IMR-90 (cell line): ENCODE results near the gene FOSL2. TPM values are rescaled to one million over a fixed set of nuclear protein-coding genes. Genes with fewer than 3 reads are reported as not detected.
A peak's percentile ranks its signal among the peaks of the same experiment; 100 is the strongest.

ENCODE experiments used
- ATAC-seq: fragments of 200-7000 bp; cut with Tn5 transposase; 2 replicates; pipeline ENCODE4 v1.9.1; 2020; ENCODE audit warnings: low read depth, mild to moderate bottlenecking, moderate library complexity
- BruUV-seq: library from RNA; stranded (reverse); fragments of 400-500 nt; replicated peaks from 2 replicates; lab custom pipeline; 2021; lab: Mats Ljungman, UMichigan
- CTCF ChIA-PET: fragments of 300-600 bp; formaldehyde crosslinking; extraction: SDS; loops from one replicate; lab custom pipeline; 2021; ENCODE audit warnings: antibody characterized with exemption; lab: Yijun Ruan, JAX
- POLR2A ChIA-PET: fragments of 300-600 bp; sonication (Branson Sonifier 250); formaldehyde crosslinking; loops from one replicate; lab custom pipeline; 2022; ENCODE audit warnings: antibody characterized with exemption; ENCODE audit not compliant: unreplicated experiment; lab: Charles Lee
- DNase-seq: peaks from one replicate; pipeline ENCODE4 v3.0.0; 2013
- H2AFZ ChIP-seq: replicated peaks from 2 replicates; pipeline ENCODE3; 2013; ENCODE audit warnings: low read length, mild to moderate bottlenecking; ENCODE audit not compliant: poor library complexity
- H2AK5ac ChIP-seq: 2 replicates; pipeline ENCODE4 v1.6.1; 2013; ENCODE audit warnings: low read depth, low read length, inconsistent platforms
- H2AK9ac ChIP-seq: replicated peaks from 2 replicates; pipeline ENCODE3; 2013; ENCODE audit warnings: mild to moderate bottlenecking, low read depth, low read length, moderate library complexity; ENCODE audit not compliant: poor library complexity
- H2BK120ac ChIP-seq: 2 replicates; pipeline ENCODE4 v1.6.1; 2013; ENCODE audit warnings: low read depth, low read length, inconsistent platforms
- H2BK15ac ChIP-seq: 3 replicates; pipeline ENCODE4 v1.6.1; 2013; ENCODE audit warnings: low read depth, low read length, inconsistent platforms
- H2BK20ac ChIP-seq: 2 replicates; pipeline ENCODE4 v1.6.1; 2013; ENCODE audit warnings: low read depth, mild to moderate bottlenecking, inconsistent platforms, low read length, moderate library complexity
- H2BK5ac ChIP-seq: 2 replicates; pipeline ENCODE4 v1.6.1; 2013; ENCODE audit warnings: mild to moderate bottlenecking, low read depth, low read length, inconsistent platforms; ENCODE audit not compliant: poor library complexity, severe bottlenecking
- H3K14ac ChIP-seq: replicated peaks from 2 replicates; pipeline ENCODE4 v1.6.1; 2013; ENCODE audit warnings: low read depth, low read length, inconsistent platforms
- H3K18ac ChIP-seq: 2 replicates; pipeline ENCODE4 v1.6.1; 2013; ENCODE audit warnings: low read depth, low read length, control low read depth
- H3K23ac ChIP-seq: 2 replicates; pipeline ENCODE4 v1.6.1; 2013; ENCODE audit warnings: low read depth, low read length, inconsistent platforms
- H3K27ac ChIP-seq: 2 replicates; pipeline ENCODE4 v1.5.1; 2013; ENCODE audit warnings: mild to moderate bottlenecking, control low read depth, low read length; ENCODE audit not compliant: insufficient read depth
- H3K27me3 ChIP-seq: 2 replicates; pipeline ENCODE4 v1.6.1; 2013; ENCODE audit warnings: low read length; ENCODE audit not compliant: control insufficient read depth, insufficient read depth
- H3K36me3 ChIP-seq: 2 replicates; pipeline ENCODE4 v1.6.1; 2013; ENCODE audit warnings: low read length, mixed read lengths; ENCODE audit not compliant: control insufficient read depth, insufficient read depth
- H3K4ac ChIP-seq: 2 replicates; pipeline ENCODE4 v1.6.1; 2013; ENCODE audit warnings: low read depth, low read length, inconsistent platforms
- H3K4me1 ChIP-seq: 2 replicates; pipeline ENCODE4 v1.6.1; 2013; ENCODE audit warnings: low read length, mixed read lengths; ENCODE audit not compliant: control insufficient read depth, insufficient read depth
- H3K4me2 ChIP-seq: 2 replicates; pipeline ENCODE4 v1.6.1; 2013; ENCODE audit warnings: low read depth, mild to moderate bottlenecking, control low read depth, low read length, moderate library complexity
- H3K4me3 ChIP-seq: 2 replicates; pipeline ENCODE4 v1.5.1; 2013; ENCODE audit warnings: low read depth, mild to moderate bottlenecking, control low read depth, low read length, moderate library complexity; ENCODE audit not compliant: insufficient read depth
- H3K56ac ChIP-seq: 2 replicates; pipeline ENCODE4 v1.6.1; 2013; ENCODE audit warnings: low read length, inconsistent platforms; ENCODE audit not compliant: insufficient read depth; ENCODE audit errors: extremely low read depth
- H3K79me1 ChIP-seq, 2 experiments: 2 replicates each; pipeline ENCODE4 v1.6.1; 2013; ENCODE audit warnings: low read length in 2 of 2, inconsistent platforms in 1 of 2, low read depth in 1 of 2
- H3K9ac ChIP-seq: 2 replicates; pipeline ENCODE4 v1.6.1; 2013; ENCODE audit warnings: low read depth, low read length, control low read depth
- H3K9me1 ChIP-seq: 2 replicates; pipeline ENCODE4 v1.6.1; 2013; ENCODE audit warnings: low read length, inconsistent platforms; ENCODE audit not compliant: insufficient read depth
- H3K9me3 ChIP-seq: 2 replicates; pipeline ENCODE4 v1.6.1; 2013; ENCODE audit warnings: low read length; ENCODE audit not compliant: control insufficient read depth, insufficient read depth
- H4K20me1 ChIP-seq: 2 replicates; pipeline ENCODE4 v1.6.1; 2013; ENCODE audit warnings: low read length, inconsistent platforms; ENCODE audit not compliant: insufficient read depth
- H4K5ac ChIP-seq: 2 replicates; pipeline ENCODE4 v1.6.1; 2013; ENCODE audit warnings: mild to moderate bottlenecking, low read depth, low read length, control low read depth
- H4K8ac ChIP-seq, 2 experiments: 2 replicates each; pipeline ENCODE4 v1.6.1; 2013; ENCODE audit warnings: low read depth in 2 of 2, low read length in 2 of 2, control low read depth in 1 of 2, inconsistent platforms in 1 of 2
- H4K91ac ChIP-seq: 2 replicates; pipeline ENCODE4 v1.6.1; 2013; ENCODE audit warnings: low read depth, low read length, inconsistent platforms; ENCODE audit not compliant: insufficient read depth
- BHLHE40 ChIP-seq: fragments of 150-350 bp; IDR thresholded peaks from 2 replicates; pipeline ENCODE4 v1.6.1; 2016; ENCODE audit warnings: mild to moderate bottlenecking, low read depth, low read length
- CHD1 ChIP-seq: IDR thresholded peaks from 2 replicates; pipeline ENCODE4 v1.6.1; 2012; ENCODE audit warnings: low read depth, low read length, improper control_type of control experiment
- MAFK ChIP-seq: IDR thresholded peaks from 2 replicates; pipeline ENCODE4 v1.6.1; 2012; ENCODE audit warnings: low read depth, low read length, improper control_type of control experiment
- MAZ ChIP-seq: IDR thresholded peaks from 2 replicates; pipeline ENCODE4 v1.6.1; 2012; ENCODE audit warnings: low read depth, mild to moderate bottlenecking, low read length, improper control_type of control experiment, moderate library complexity, borderline replicate concordance
- NFE2L2 ChIP-seq: fragments of 150-350 bp; IDR thresholded peaks from 2 replicates; pipeline ENCODE4 v1.6.1; 2016; ENCODE audit warnings: low read depth, mild to moderate bottlenecking, low read length
- SMC3 ChIP-seq: fragments of 150-350 bp; IDR thresholded peaks from 2 replicates; pipeline ENCODE4 v1.6.1; 2016; ENCODE audit warnings: low read depth, mild to moderate bottlenecking, antibody characterized with exemption, low read length, moderate library complexity
- WGBS, 2 experiments: methylation state at CpG; one replicate each; pipeline versions ENCODE4 v1.1.5 to v1.1.7; 2013; ENCODE audit warnings: missing lambda C conversion rate in 2 of 2; ENCODE audit not compliant: insufficient read length in 1 of 2; ENCODE audit errors: extremely low coverage in 2 of 2; 5-methylcytosine and 5-hydroxymethylcytosine counted together
- dilution Hi-C: fragments of 300-500 bp; cut with HindIII; formaldehyde crosslinking; loops from one replicate; pipeline ENCODE4 v1.14.3; 2018; ENCODE audit warnings: low sequenced_read_pairs; ENCODE audit not compliant: unreplicated experiment
- in situ Hi-C: fragments of 300-500 bp; cut with MboI; formaldehyde crosslinking; loops from 3 replicates; pipeline ENCODE4 v1.14.3; 2019; ENCODE audit warnings: low sequenced_read_pairs, inconsistent platforms, mixed read lengths
- intact Hi-C: fragments of 100-400 bp; cut with micrococcal nuclease; formaldehyde crosslinking; loops from 2 replicates; pipeline ENCODE4 v1.10.0; 2022
- polyA plus RNA-seq, 3 experiments: library from polyadenylated mRNA; depleted of rRNA; stranded (reverse); fragments of >200 nt; gene quantifications; 2 replicates each; pipeline ENCODE4 v1.2.3, GENCODE V29; 2012; ENCODE audit warnings: low replicate concordance in 1 of 3
- total RNA-seq: library from RNA; depleted of rRNA; stranded (reverse); fragments of >200 nt; gene quantifications from 2 replicates; pipeline ENCODE4 v1.2.3, GENCODE V29; 2012

Gene FOSL2
- total and polyA plus RNA-seq, 2 of the 4 experiments (the other 2 are of a cell fraction), result 31.4 to 46.3 TPM

GRCh38 chr2:28355521-28356094, 37.0 kb upstream of the FOSL2 start (continued):
- no peak for TF ChIP-seq MAFK

DNA sequence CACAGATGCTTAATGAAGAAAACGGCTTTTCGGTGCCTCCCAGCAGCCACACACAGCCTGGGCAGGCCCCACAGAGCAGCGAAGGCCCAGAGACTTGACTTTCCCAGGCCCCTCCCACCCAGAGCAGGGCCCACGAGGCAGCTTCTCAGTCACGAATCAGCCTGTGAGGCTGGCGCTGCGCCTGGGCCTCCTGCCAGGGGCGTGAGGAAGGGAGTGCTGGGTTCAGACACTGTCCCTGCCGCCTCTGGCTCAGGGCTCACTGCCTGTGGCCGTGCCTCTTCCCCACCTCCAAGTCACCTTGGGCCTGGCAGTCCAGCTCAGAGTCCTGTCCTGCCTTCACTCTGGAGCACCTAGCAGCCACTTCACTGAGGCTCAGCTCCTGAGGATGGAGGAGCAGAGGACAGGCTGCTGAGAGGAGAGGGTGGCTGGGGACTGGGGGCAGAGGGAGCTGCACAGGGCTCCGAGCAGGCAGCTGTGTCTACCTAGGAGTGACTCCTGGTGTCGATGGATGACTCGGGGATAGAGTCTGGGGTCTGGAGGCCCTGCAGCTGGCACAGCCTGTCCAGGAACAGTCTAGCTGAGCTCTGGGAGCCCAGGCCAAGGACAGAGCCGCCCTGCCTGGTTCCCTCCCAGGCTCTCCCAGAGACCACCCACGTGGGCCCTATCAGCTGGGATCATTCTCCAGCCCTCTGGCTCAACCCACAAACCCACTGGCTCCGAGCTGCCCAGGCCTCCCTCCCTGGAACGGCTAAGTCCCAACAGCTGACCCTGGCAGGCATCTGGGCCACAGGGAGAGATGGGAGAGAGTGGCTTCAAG, 36.4 kb upstream of the FOSL2 start:
- Histone ChIP-seq H3K9me3 (no peaks in the 10 kb centered on the region), H2BK5ac (peak overlapping the region; percentile 55), H3K27me3 (no peaks in the 10 kb centered on the region), H3K27ac (peak overlapping the region; percentile 77), H2AK5ac (peak overlapping the region; percentile 93), H3K36me3 (no peaks in the 10 kb centered on the region), H3K4ac (peak overlapping the region; percentile 98), H3K4me2 (peak overlapping the region; percentile 25; the same call in 1 of the 2 replicates), H3K4me3 (no peak overlapping the region), H2AFZ (peak overlapping the region; percentile 94), H3K14ac (peak overlapping the region; percentile 96), H3K79me1 (peaks cover 0 to 4% of the 10 kb centered on the region in 2 experiments; a peak in 1 of 4 replicates), H4K5ac (peak overlapping the region; percentile 87), H4K8ac (peak overlapping the region; percentile 75 to 94; a peak in 3 of 4 replicates), H2BK20ac (peak overlapping the region; percentile 84), H4K20me1 (no peaks in the 10 kb centered on the region), H3K9me1 (peaks cover 25% of the 10 kb centered on the region), H3K18ac (peak overlapping the region; percentile 60), H2BK15ac (peak overlapping the region; percentile 87; the same call in 2 of the 3 replicates), H3K9ac (peak overlapping the region; percentile 64), H2BK120ac (peak overlapping the region; percentile 97), H4K91ac (peak overlapping the region; percentile 96), H3K56ac (peak overlapping the region; percentile 41; the same call in 1 of the 2 replicates), H3K23ac (peak overlapping the region; percentile 78), H3K4me1 (peaks cover 24% of the 10 kb centered on the region), H2AK9ac (peak overlapping the region; percentile 96)
- BruUV-seq, result no TSS peak
- TF ChIP-seq MAZ (peak; percentile 51; the same call in 1 of the 2 replicates), MAFK (no peak), CHD1 (no peak), NFE2L2 (no peak), SMC3 (no peak), BHLHE40 (peak; percentile 61; the same call in 1 of the 2 replicates)
- CTCF ChIA-PET, result interaction anchor here (1.0 kb wide), 1 partner anchor 338 kb away, joined by 3 read pairs; no protein-coding TSS in a partner anchor
- 6% methylated on average over 7 of the region's 17 CpGs; no CpG with 5 or more reads in 1 of the 2 experiments for WGBS, 2 experiments
- intact Hi-C loops (no loop called here), dilution Hi-C loops (no loop called here), in situ Hi-C loops (no loop called here)
- POLR2A ChIA-PET, result no interaction called here
- DNase-seq (peak; percentile 91), ATAC-seq (peak; percentile 92)
